HG02970 (cell line): ENCODE results near the gene TTC28.

Source experiments
- ATAC-seq: cut with Tn5 transposase; IDR thresholded peaks from one replicate; pipeline ENCODE4 v1.9.1; 2021; ENCODE audit warnings: mild to moderate bottlenecking, moderate library complexity, moderate number of reproducible peaks; ENCODE audit not compliant: unreplicated experiment, low FRiP score

TTC28 gene

GRCh38 chr22:28450109-28450508 is 229.5 kb downstream of the TTC28 start:
- ATAC-seq = no peak

- no peak for ATAC-seq
Measured at GRCh38 chr22:28449041-28449440, 230.6 kb downstream of the TTC28 start.

GRCh38 chr22:28448625-28449024 is 231.0 kb downstream of the TTC28 start:
- no peak for ATAC-seq

- no peak for ATAC-seq
Measured at GRCh38 chr22:28444659-28445058, 235.0 kb downstream of the TTC28 start.

GRCh38 chr22:28443526-28443876 is 236.1 kb downstream of the TTC28 start:
- ATAC-seq = no peak

- ATAC-seq = no peak
Measured at GRCh38 chr22:28442711-28443525, 236.7 kb downstream of the TTC28 start.

GRCh38 chr22:28442264-28442710 is 237.4 kb downstream of the TTC28 start:
- no peak for ATAC-seq

- ATAC-seq = no peak
Measured at GRCh38 chr22:28441720-28442263, 237.8 kb downstream of the TTC28 start.

GRCh38 chr22:28440592-28441390 is 238.8 kb downstream of the TTC28 start:
- no peak for ATAC-seq

- ATAC-seq = no peak
Measured at GRCh38 chr22:28438183-28438768, 241.4 kb downstream of the TTC28 start.

GRCh38 chr22:28435982-28436381 is 243.7 kb downstream of the TTC28 start:
- ATAC-seq = no peak

- no peak for ATAC-seq
Measured at GRCh38 chr22:28435140-28435768, 244.4 kb downstream of the TTC28 start.

- no peak for ATAC-seq
Measured at GRCh38 chr22:28430466-28431025, 249.1 kb downstream of the TTC28 start.

GRCh38 chr22:28429711-28430110 is 249.9 kb downstream of the TTC28 start:
- ATAC-seq = no peak

GRCh38 chr22:28428271-28428670 is 251.4 kb downstream of the TTC28 start:
- no peak for ATAC-seq

- ATAC-seq = no peak
Measured at GRCh38 chr22:28426346-28427132, 253.1 kb downstream of the TTC28 start.

GRCh38 chr22:28425211-28425610 is 254.4 kb downstream of the TTC28 start:
- no peak for ATAC-seq

GRCh38 chr22:28424427-28425080 is 255.1 kb downstream of the TTC28 start:
- ATAC-seq = no peak

GRCh38 chr22:28419919-28420318 is 259.7 kb downstream of the TTC28 start:
- no peak for ATAC-seq
